22Rv1 (cell line): Measurements from ENCODE around the gene SYNGR2.

Source experiments
- CTCF ChIP-seq: fragments of 450-650 bp; IDR thresholded peaks from 2 replicates; pipeline ENCODE4 v1.5.1; 2017; ENCODE audit warnings: mild to moderate bottlenecking
- ZFX ChIP-seq: fragments of 450-650 bp; IDR thresholded peaks from 2 replicates; pipeline ENCODE4 v1.6.1; 2017; ENCODE audit warnings: antibody characterized with exemption, borderline replicate concordance

- TF ChIP-seq CTCF (no peak), ZFX (no peak)
Observed at GRCh38 chr17:78125138-78125913, 43.1 kb upstream of the SYNGR2 start.
